Measurements from ENCODE around the gene ERGIC1. TPM values are rescaled to one million over a fixed set of nuclear protein-coding genes. Genes with fewer than 3 reads are reported as not detected.

ERGIC1 gene
- total RNA-seq (2013; cell fraction: nucleolus; rRNA removed): 247 and 251 TPM in 2 replicates
- total RNA-seq (2014; rRNA removed): 77.0 and 86.2 TPM in 2 replicates
- 70.6 and 71.3 TPM in 2 replicates for total RNA-seq (2014; rRNA removed; fragmentation: Illumina TruSeq; extraction: Trizol)
- total RNA-seq (2021): 90.0 and 97.6 TPM in 2 replicates
- 45.2 TPM for polyA plus RNA-seq (2011; ENCODE audit: low read depth)
- 56.1 and 81.2 TPM in 2 replicates for polyA plus RNA-seq (2011; rRNA removed)
- 110 and 117 TPM in 2 replicates for polyA plus RNA-seq (2011; cell fraction: cytosol; rRNA removed)
- 70.5 and 84.8 TPM in 2 replicates for polyA plus RNA-seq (2011; cell fraction: nucleus; rRNA removed)
- polyA plus RNA-seq (2012): 72.6 and 77.3 TPM in 2 replicates
- polyA plus RNA-seq (2014; fragmentation: Illumina TruSeq; extraction: Trizol): 78.1 and 104 TPM in 2 replicates
- 10 to 100 TPM in 1 of 2 experiments, 1 to 10 TPM in 1; 8.8 to 21.0 TPM for polyA plus RNA-seq (2014; fragmentation: Nextera tagmentation; extraction: Ambion mirVana)
- 88.7 and 88.8 TPM in 2 replicates for polyA plus RNA-seq (2014; rRNA removed)
- 10 to 100 TPM; 26.3 to 28.6 TPM for polyA plus RNA-seq (2016; fragmentation: Nextera tagmentation; extraction: Ambion mirVana)
- polyA minus RNA-seq (2011; rRNA and poly(A)+ RNA removed): 136 and 155 TPM in 2 replicates
- 30.7 and 37.3 TPM in 2 replicates for polyA minus RNA-seq (2011; cell fraction: cytosol; rRNA and poly(A)+ RNA removed)
- polyA minus RNA-seq (2011; cell fraction: nucleus; rRNA and poly(A)+ RNA removed): 28.8 and 59.6 TPM in 2 replicates
- Bru-seq, nascent RNA: percentile 81 among the genes with signal in this experiment
- BruChase-seq, experiment 1, labeled RNA remaining after a 6-hour chase: percentile 84 among the genes with signal in this experiment
- BruChase-seq, experiment 2, labeled RNA remaining after a 2-hour chase: percentile 79 among the genes with signal in this experiment
- long read RNA-seq, experiment 1, transcript ERGIC1-202 (10 exons, 2,881 nt): major isoform, 6 of 11 reads
- long read RNA-seq, experiment 1, partial matches to known transcripts: 1 of 11 reads
- long read RNA-seq, experiment 1, other reads (novel, unspliced or antisense): 3 of 11 reads
- long read RNA-seq, experiment 2, transcript ERGIC1-202 (10 exons, 2,881 nt): major isoform, 9 of 25 reads
- long read RNA-seq, experiment 2, partial matches to known transcripts: 6 of 25 reads
- long read RNA-seq, experiment 2, other reads (novel, unspliced or antisense): 10 of 25 reads

DNA sequence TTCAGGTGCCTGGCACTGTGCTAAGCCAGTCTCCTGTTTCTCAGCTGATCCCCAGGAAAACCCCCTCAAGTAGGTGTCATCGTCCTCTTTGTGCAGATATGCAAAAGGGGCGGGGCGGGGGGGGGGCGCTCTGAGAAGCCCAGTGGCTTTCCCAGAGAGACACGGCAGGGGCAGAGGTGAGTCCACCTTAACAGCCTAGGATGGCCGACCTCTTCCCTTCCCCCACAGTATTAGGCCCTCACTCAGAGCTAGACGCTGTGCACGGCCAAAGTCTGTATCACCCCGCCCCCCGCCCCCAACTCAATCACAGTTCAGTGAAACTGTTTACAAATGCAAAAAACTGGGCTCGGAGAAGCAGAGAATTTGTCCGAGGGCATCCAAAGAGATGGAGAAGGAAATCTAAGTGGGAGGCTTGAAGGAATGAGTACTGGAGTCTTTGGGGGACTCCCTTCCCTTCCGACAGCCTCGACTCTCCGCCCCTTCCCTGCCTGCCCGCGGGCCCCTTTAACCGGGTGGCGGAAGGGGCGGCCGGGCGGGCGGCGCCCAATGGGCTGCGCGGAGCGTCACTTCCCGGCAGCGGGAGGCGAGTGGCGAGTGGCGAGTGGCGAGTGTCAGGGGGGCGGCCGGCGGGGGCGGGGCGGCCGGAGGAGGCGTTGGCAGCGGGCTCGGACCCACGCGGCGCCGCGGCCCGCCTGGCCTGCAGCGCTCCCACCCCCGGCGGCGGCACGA is at the start of gene ERGIC1:
Gene ERGIC1, plus strand, starts transcription at position 566 of the 729 bp plus-strand sequence. Its CDS starts 163 bp downstream, at position 729.
- in situ Hi-C loops (cut with MboI): no loop called here
- FAIRE-seq: no peak
- ATAC-seq: peak; percentile 86
- Histone ChIP-seq H3K4me3 (peak within 1 kb of the TSS; percentile 97), H3K4me1 (ENCODE audit: control insufficient read depth, insufficient read depth, low read length) (peaks cover 33% of the 10 kb centered on the region), H2AFZ (ENCODE audit: control insufficient read depth, low read depth, low read length) (peak within 1 kb of the TSS; percentile 71), H3K79me2 (ENCODE audit: control insufficient read depth, insufficient read depth, low read length) (peaks cover 46% of the 10 kb centered on the region), H3K27ac (ENCODE audit: control insufficient read depth, insufficient read depth) (peak within 1 kb of the TSS; percentile 95), H3K9ac (ENCODE audit: control insufficient read depth, insufficient read depth, low read length) (peak within 1 kb of the TSS; percentile 73), H3K4me2 (ENCODE audit: control insufficient read depth, insufficient read depth) (peak within 1 kb of the TSS; percentile 100), H3K36me3 (ENCODE audit: control insufficient read depth in 2 of 2, insufficient read depth in 2 of 2, low read length in 1 of 2) (no peaks in the 10 kb centered on the region), H3K9me3 (replicated peaks; ENCODE audit: control insufficient read depth, insufficient read depth, low read length) (no peaks in the 10 kb centered on the region), H3K27me3 (replicated peaks in 1 of 2; ENCODE audit: control insufficient read depth in 2 of 2, insufficient read depth in 2 of 2, low read length in 1 of 2) (no peaks in the 10 kb centered on the region), H4K20me1 (ENCODE audit: control insufficient read depth, insufficient read depth) (no peaks in the 10 kb centered on the region)
- WGBS (ENCODE audit: insufficient coverage, insufficient replicate concordance, low lambda C conversion rate, missing lambda C conversion rate): under 1% methylated on average over 37 of the region's 53 CpGs
- ChIA-PET SMC1A (ENCODE audit: uncharacterized antibody, unreplicated experiment) (interaction anchor here (0.7 to 5.9 kb wide), 4 partner anchors 40 to 99 kb away, joined by 3 to 33 read pairs (median 4); partner anchors contain the start of gene DUSP1), POLR2A (interaction anchor here (0.6 to 3.9 kb wide), 6 partner anchors 16 to 61 kb away, joined by 3 to 34 read pairs (median 3); no protein-coding TSS in a partner anchor), RAD21 (ENCODE audit: unreplicated experiment) (interaction anchor here (0.9 to 1.0 kb wide), 2 partner anchors 64 to 98 kb away, joined by 3 read pairs; no protein-coding TSS in a partner anchor), CTCF (interaction anchor here (0.8 to 3.6 kb wide), 3 partner anchors 59 to 63 kb away, joined by 3 to 37 read pairs (median 14); partner anchors contain the start of gene DUSP1)
- TSS peak; percentile 86 for BruUV-seq (replicated peaks)
- no peak for DNase-seq (ENCODE audit: low read depth, low spot score)
- intact Hi-C loops (cut with micrococcal nuclease; ENCODE audit: unreplicated experiment): loop anchor here (1.0 to 10.0 kb wide), 2 partner anchors 64 to 119 kb away; no protein-coding TSS in a partner anchor
- TF ChIP-seq, protein P1, sequence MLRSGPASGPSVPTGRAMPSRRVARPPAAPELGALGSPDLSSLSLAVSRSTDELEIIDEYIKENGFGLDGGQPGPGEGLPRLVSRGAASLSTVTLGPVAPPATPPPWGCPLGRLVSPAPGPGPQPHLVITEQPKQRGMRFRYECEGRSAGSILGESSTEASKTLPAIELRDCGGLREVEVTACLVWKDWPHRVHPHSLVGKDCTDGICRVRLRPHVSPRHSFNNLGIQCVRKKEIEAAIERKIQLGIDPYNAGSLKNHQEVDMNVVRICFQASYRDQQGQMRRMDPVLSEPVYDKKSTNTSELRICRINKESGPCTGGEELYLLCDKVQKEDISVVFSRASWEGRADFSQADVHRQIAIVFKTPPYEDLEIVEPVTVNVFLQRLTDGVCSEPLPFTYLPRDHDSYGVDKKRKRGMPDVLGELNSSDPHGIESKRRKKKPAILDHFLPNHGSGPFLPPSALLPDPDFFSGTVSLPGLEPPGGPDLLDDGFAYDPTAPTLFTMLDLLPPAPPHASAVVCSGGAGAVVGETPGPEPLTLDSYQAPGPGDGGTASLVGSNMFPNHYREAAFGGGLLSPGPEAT (IDR thresholded peaks at IDR 0.05; ENCODE audit: low read depth): peak; percentile 65
- TF ChIP-seq REST (IDR thresholded peaks at IDR 0.05; ENCODE audit: low read depth, low read length) (0 out of 2 replicates have a peak, but pooled peaks have one; percentile 8), MYC (IDR thresholded peaks at IDR 0.05; ENCODE audit: insufficient read depth, insufficient read length, insufficient replicate concordance, low read length, severe bottlenecking) (no peak), POLR2AphosphoS5 (IDR thresholded peaks at IDR 0.05; ENCODE audit: low read length) (peak; percentile 71), NR2C1 (IDR thresholded peaks at IDR 0.05) (peak; percentile 54; the same call in 1 of the 2 replicates), MEF2B (IDR thresholded peaks at IDR 0.05; ENCODE audit: partially characterized antibody, poor library complexity, severe bottlenecking) (no peak), POLR2AphosphoS2 (IDR thresholded peaks at IDR 0.05; ENCODE audit: low read depth, low read length) (peak; percentile 61; the same call in 1 of the 2 replicates), HCFC1 (IDR thresholded peaks at IDR 0.05; ENCODE audit: low read length) (peak; percentile 32; the same call in 1 of the 2 replicates), FOS (IDR thresholded peaks at IDR 0.05; ENCODE audit: borderline replicate concordance, extremely low read depth, insufficient read length) (no peak)
- TF ChIP-seq, protein P2, sequence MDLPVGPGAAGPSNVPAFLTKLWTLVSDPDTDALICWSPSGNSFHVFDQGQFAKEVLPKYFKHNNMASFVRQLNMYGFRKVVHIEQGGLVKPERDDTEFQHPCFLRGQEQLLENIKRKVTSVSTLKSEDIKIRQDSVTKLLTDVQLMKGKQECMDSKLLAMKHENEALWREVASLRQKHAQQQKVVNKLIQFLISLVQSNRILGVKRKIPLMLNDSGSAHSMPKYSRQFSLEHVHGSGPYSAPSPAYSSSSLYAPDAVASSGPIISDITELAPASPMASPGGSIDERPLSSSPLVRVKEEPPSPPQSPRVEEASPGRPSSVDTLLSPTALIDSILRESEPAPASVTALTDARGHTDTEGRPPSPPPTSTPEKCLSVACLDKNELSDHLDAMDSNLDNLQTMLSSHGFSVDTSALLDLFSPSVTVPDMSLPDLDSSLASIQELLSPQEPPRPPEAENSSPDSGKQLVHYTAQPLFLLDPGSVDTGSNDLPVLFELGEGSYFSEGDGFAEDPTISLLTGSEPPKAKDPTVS (IDR thresholded peaks at IDR 0.05; ENCODE audit: low read depth, low read length): no peak
